Measurements from ENCODE around the gene HDAC10.

The HDAC10 gene

GRCh38 chr22:50294319-50294656 lies 43.2 kb upstream of the HDAC10 start:
- no peak for TF ChIP-seq TAF1 (IDR thresholded peaks at IDR 0.05; ENCODE audit: borderline replicate concordance, insufficient read depth, low read length)

- peak; percentile 2 for TF ChIP-seq FOXP2 (optimal IDR thresholded peaks at IDR 0.05; ENCODE audit: borderline replicate concordance, extremely low read depth, extremely low read length, insufficient read depth)
- no peak for TF ChIP-seq TAF1 (IDR thresholded peaks at IDR 0.05; ENCODE audit: borderline replicate concordance, insufficient read depth, low read length)
These were observed 42.6 kb upstream of the HDAC10 start for GRCh38 chr22:50293441-50294318.

- TF ChIP-seq REST (IDR thresholded peaks at IDR 0.05; ENCODE audit: insufficient read depth in 1 of 2, low read depth in 2 of 2, low read length in 2 of 2) (no peak), TAF1 (IDR thresholded peaks at IDR 0.05; ENCODE audit: borderline replicate concordance, insufficient read depth, low read length) (no peak), POLR2AphosphoS5 (IDR thresholded peaks at IDR 0.05; ENCODE audit: low read depth, low read length) (no peak), SIN3A (IDR thresholded peaks at IDR 0.05; ENCODE audit: borderline replicate concordance, insufficient read depth, low read length) (no peak)
These were observed 41.8 kb upstream of the HDAC10 start for GRCh38 chr22:50292643-50293440.

- TF ChIP-seq SIN3A (IDR thresholded peaks at IDR 0.05; ENCODE audit: borderline replicate concordance, insufficient read depth, low read length) (no peak), FOXP2 (optimal IDR thresholded peaks at IDR 0.05; ENCODE audit: borderline replicate concordance, extremely low read depth, extremely low read length, insufficient read depth) (no peak), TAF1 (IDR thresholded peaks at IDR 0.05; ENCODE audit: borderline replicate concordance, insufficient read depth, low read length) (no peak), POLR2AphosphoS5 (IDR thresholded peaks at IDR 0.05; ENCODE audit: low read depth, low read length) (no peak), REST (IDR thresholded peaks at IDR 0.05; ENCODE audit: insufficient read depth in 1 of 2, low read depth in 2 of 2, low read length in 2 of 2) (no peak)
These were observed 39.0 kb upstream of the HDAC10 start for GRCh38 chr22:50289942-50290630.

GRCh38 chr22:50289151-50289941 lies 38.3 kb upstream of the HDAC10 start:
- TF ChIP-seq FOXP2 (optimal IDR thresholded peaks at IDR 0.05; ENCODE audit: borderline replicate concordance, extremely low read depth, extremely low read length, insufficient read depth) (no peak), POLR2AphosphoS5 (IDR thresholded peaks at IDR 0.05; ENCODE audit: low read depth, low read length) (no peak), REST (IDR thresholded peaks at IDR 0.05; ENCODE audit: insufficient read depth in 1 of 2, low read depth in 2 of 2, low read length in 2 of 2) (no peak), TAF1 (IDR thresholded peaks at IDR 0.05; ENCODE audit: borderline replicate concordance, insufficient read depth, low read length) (no peak), SIN3A (IDR thresholded peaks at IDR 0.05; ENCODE audit: borderline replicate concordance, insufficient read depth, low read length) (no peak)
